Small intestine (tissue), 16 donors: ENCODE results near the gene KAT7. TPM values are rescaled to one million over a fixed set of nuclear protein-coding genes. Genes with fewer than 3 reads are reported as not detected.
A peak's percentile ranks its signal among the peaks of the same experiment; 100 is the strongest.

Experiments used
- DNase-seq, 2 donors: peaks; one replicate each; pipeline versions ENCODE4 v3.0.0 to v3.0.0-alpha.2; 2013
- FAIRE-seq: peaks from 2 replicates; lab custom pipeline; 2012; peaks lifted over from hg19 to GRCh38; lab: Jason Lieb, UNC
- H3K27ac ChIP-seq, 3 donors: one replicate each; pipeline ENCODE4 v1.5.1; 2013; ENCODE audit warnings: low read length in 2 of 3, mild to moderate bottlenecking in 2 of 3, control low read depth in 1 of 3, inconsistent platforms in 1 of 3, low read depth in 1 of 3, moderate library complexity in 1 of 3
- H3K27me3 ChIP-seq, 3 donors: one replicate each; pipeline ENCODE4 v1.6.1; 2013; ENCODE audit warnings: low read length in 3 of 3, inconsistent platforms in 1 of 3; ENCODE audit not compliant: control insufficient read depth in 3 of 3, insufficient read depth in 3 of 3
- H3K36me3 ChIP-seq, 3 donors: one replicate each; pipeline ENCODE4 v1.6.1; 2013; ENCODE audit warnings: low read length in 3 of 3, inconsistent platforms in 1 of 3, low read depth in 1 of 3, mild to moderate bottlenecking in 1 of 3, moderate library complexity in 1 of 3; ENCODE audit not compliant: control insufficient read depth in 3 of 3, insufficient read depth in 2 of 3
- H3K4me1 ChIP-seq, 3 donors: one replicate each; pipeline ENCODE4 v1.6.1; 2013; ENCODE audit warnings: low read length in 2 of 3, inconsistent platforms in 1 of 3, low read depth in 1 of 3, mild to moderate bottlenecking in 1 of 3, moderate library complexity in 1 of 3; ENCODE audit not compliant: control insufficient read depth in 3 of 3, insufficient read depth in 2 of 3
- H3K4me3 ChIP-seq, 3 donors: one replicate each; pipeline ENCODE4 v1.5.1; 2013; ENCODE audit warnings: low read length in 3 of 3, control low read depth in 1 of 3, inconsistent platforms in 1 of 3, low read depth in 1 of 3, mild to moderate bottlenecking in 1 of 3, moderate library complexity in 1 of 3
- H3K9me3 ChIP-seq, 2 donors: one replicate each; pipeline ENCODE4 v1.6.1; 2013; ENCODE audit warnings: low read depth in 1 of 2, low read length in 1 of 2; ENCODE audit not compliant: control insufficient read depth in 2 of 2, insufficient read depth in 1 of 2
- WGBS, 3 donors: extraction: QIAGEN DNeasy Blood & Tissue Kit; methylation state at CpG; one replicate each; pipeline ENCODE4 v1.1.7; 2013; 5-methylcytosine and 5-hydroxymethylcytosine counted together
- long read RNA-seq, 10 donors: transcript quantifications; one replicate each; lab custom pipeline, GENCODE V29; 2026
- polyA plus RNA-seq, 4 donors: library from polyadenylated mRNA; stranded (reverse) in 3 of 4; unstranded in 1 of 4; fragments of 200-250 nt in 3 of 4; fragments of 120-200 nt in 1 of 4; gene quantifications; one replicate each; pipeline versions ENCODE4 v1.2.1 to v1.2.3, GENCODE V29; 2013
- donor health status: healthy with polysubstance abuse.
- donor health status: control.
- donor health status: control.
- donor health status: Bipolar disorder and iron deficiency.
- donor health status: healthy.

Gene KAT7
- 10 to 100 TPM in 2 of 4 donors, 1 to 10 TPM in 2; 5.7 to 31.4 (median 9.2) TPM for polyA plus RNA-seq
- long read RNA-seq, donor 1, result 0 reads
- long read RNA-seq, donor 2, full-length matches to known transcripts, result 1 of 1 reads
- long read RNA-seq, donor 2, partial matches to known transcripts, result 0 of 1 reads
- long read RNA-seq, donor 2, other reads (novel, unspliced or antisense), result 0 of 1 reads
- long read RNA-seq, donor 3, result 0 reads
- long read RNA-seq, donor 4, result 0 reads
- long read RNA-seq, donor 5, result 0 reads
- long read RNA-seq, donor 6, full-length matches to known transcripts, result 4 of 10 reads
- long read RNA-seq, donor 6, partial matches to known transcripts, result 6 of 10 reads
- long read RNA-seq, donor 6, other reads (novel, unspliced or antisense), result 0 of 10 reads
- long read RNA-seq, donor 7, full-length matches to known transcripts, result 8 of 8 reads
- long read RNA-seq, donor 7, partial matches to known transcripts, result 0 of 8 reads
- long read RNA-seq, donor 7, other reads (novel, unspliced or antisense), result 0 of 8 reads
- long read RNA-seq, donor 8, partial matches to known transcripts, result 0 of 1 reads
- long read RNA-seq, donor 8, other reads (novel, unspliced or antisense), result 0 of 1 reads
- long read RNA-seq, donor 9, full-length matches to known transcripts, result 1 of 1 reads
- long read RNA-seq, donor 9, partial matches to known transcripts, result 0 of 1 reads
- long read RNA-seq, donor 9, other reads (novel, unspliced or antisense), result 0 of 1 reads
- long read RNA-seq, donor 10, full-length matches to known transcripts, result 6 of 20 reads
- long read RNA-seq, donor 10, partial matches to known transcripts, result 14 of 20 reads
- long read RNA-seq, donor 10, other reads (novel, unspliced or antisense), result 0 of 20 reads

- peaks cover 0 to 18% (median 12%) of the 10 kb centered on the region in 3 donors for H3K4me1 ChIP-seq
- H3K36me3 ChIP-seq, result peaks cover 0 to 12% (median 11%) of the 10 kb centered on the region in 3 donors
- WGBS, 3 donors, result 0% methylated on average over 57 to 59 of the region's 59 CpGs
- FAIRE-seq (peak; percentile 44), DNase-seq (peak; percentile 99 to 100)
- no peaks in the 10 kb centered on the region for H3K27me3 ChIP-seq
- H3K9me3 ChIP-seq, result no peaks in the 10 kb centered on the region
- peak within 1 kb of the TSS; percentile 96 to 100 (median 100) for H3K27ac ChIP-seq
- H3K4me3 ChIP-seq, result peak within 1 kb of the TSS; percentile 92 to 100 (median 94)
Measured at GRCh38 chr17:49788478-49789242, at the start of gene KAT7. KAT7 (plus strand) TSS chr17:49788681; CDS start chr17:49788835, 154 bp downstream.

- WGBS, 3 donors, result 39 to 50% (median 41%) methylated on average over 7 of the region's 7 CpGs
- H3K27ac ChIP-seq, result peak overlapping the region in 2 of 3 donors; percentile 44 to 98
- no peaks in the 10 kb centered on the region for H3K27me3 ChIP-seq
- FAIRE-seq (no peak), DNase-seq (peak; percentile 49 to 63)
- H3K9me3 ChIP-seq, result no peaks in the 10 kb centered on the region
- peaks cover 0 to 23% (median 13%) of the 10 kb centered on the region in 3 donors for H3K4me1 ChIP-seq
- H3K4me3 ChIP-seq, result no peak overlapping the region
- H3K36me3 ChIP-seq, result no peaks in the 10 kb centered on the region
Measured at GRCh38 chr17:49739641-49740271, 48.7 kb upstream of the KAT7 start.

GRCh38 chr17:49741009-49741691 is 47.3 kb upstream of the KAT7 start:
- Histone ChIP-seq H3K27ac (peak overlapping the region; percentile 32 to 92 (median 58)), H3K4me1 (peaks cover 1 to 30% (median 13%) of the 10 kb centered on the region in 3 donors), H3K36me3 (no peaks in the 10 kb centered on the region), H3K27me3 (no peaks in the 10 kb centered on the region), H3K9me3 (no peaks in the 10 kb centered on the region), H3K4me3 (no peak overlapping the region)
- 52 to 81% (median 62%) methylated on average over 5 of the region's 5 CpGs for WGBS, 3 donors
- DNase-seq (no peak), FAIRE-seq (no peak)

GRCh38 chr17:49741692-49742076 is 46.8 kb upstream of the KAT7 start:
- WGBS, 3 donors, result 45 to 75% (median 55%) methylated on average over 3 of the region's 3 CpGs
- no peak for FAIRE-seq
- no peak for DNase-seq
- Histone ChIP-seq H3K4me3 (no peak overlapping the region), H3K27me3 (no peaks in the 10 kb centered on the region), H3K4me1 (peaks cover 1 to 30% (median 13%) of the 10 kb centered on the region in 3 donors), H3K27ac (peak overlapping the region; percentile 2 to 73 (median 8)), H3K36me3 (no peaks in the 10 kb centered on the region), H3K9me3 (no peaks in the 10 kb centered on the region)

GRCh38 chr17:49742166-49742638 is 46.3 kb upstream of the KAT7 start:
- peak in 1 of 2 donors; percentile 36 for DNase-seq
- Histone ChIP-seq H3K36me3 (no peaks in the 10 kb centered on the region), H3K9me3 (no peaks in the 10 kb centered on the region), H3K4me3 (no peak overlapping the region), H3K27me3 (no peaks in the 10 kb centered on the region), H3K4me1 (peaks cover 1 to 30% (median 13%) of the 10 kb centered on the region in 3 donors), H3K27ac (peak overlapping the region; percentile 8 to 69 (median 34))
- FAIRE-seq, result no peak
- 43 to 68% (median 62%) methylated on average over 1 of the region's 1 CpG for WGBS, 3 donors

- WGBS, 3 donors, result 43 to 61% (median 48%) methylated on average over 1 of the region's 1 CpG
- FAIRE-seq, result no peak
- no peak for DNase-seq
- Histone ChIP-seq H3K4me1 (peaks cover 1 to 29% (median 9%) of the 10 kb centered on the region in 3 donors), H3K36me3 (no peaks in the 10 kb centered on the region), H3K9me3 (no peaks in the 10 kb centered on the region), H3K27me3 (no peaks in the 10 kb centered on the region), H3K4me3 (no peak overlapping the region), H3K27ac (peak overlapping the region in 1 of 3 donors; percentile 32)
Measured at GRCh38 chr17:49745175-49746139, 43.0 kb upstream of the KAT7 start.
